ENCODE data around the gene RGS3. TPM values are rescaled to one million over a fixed set of nuclear protein-coding genes. Genes with fewer than 3 reads are reported as not detected.

Gene RGS3
- total and polyA plus RNA-seq, 2 experiments from 2014 or later, result 44.5 to 48.6 TPM

GRCh38 chr9:113596616-113597320 is 133.2 kb downstream of the RGS3 start:
- Histone ChIP-seq H3K27me3 (replicated peaks; ENCODE audit: insufficient read depth) (no peaks in the 10 kb centered on the region), H3K9me2 (ENCODE audit: insufficient read depth) (no peaks in the 10 kb centered on the region), H3K9me3 (ENCODE audit: low read depth) (no peaks in the 10 kb centered on the region), H3K4me1 (ENCODE audit: insufficient read depth) (peaks cover 48% of the 10 kb centered on the region), H3K9ac (no peak overlapping the region), H3K79me2 (ENCODE audit: insufficient read depth) (peaks cover 40% of the 10 kb centered on the region), H3K4me2 (ENCODE audit: unreplicated experiment) (no peak overlapping the region), H3K36me3 (ENCODE audit: low read depth) (peaks cover 13% of the 10 kb centered on the region; the same call in 1 of the 2 replicates), H4K20me1 (ENCODE audit: insufficient read depth) (no peaks in the 10 kb centered on the region), H2AFZ (no peak overlapping the region), H3K4me3 (no peak overlapping the region), H3K27ac (no peak overlapping the region), H3F3A (ENCODE audit: insufficient read depth) (peaks cover 28% of the 10 kb centered on the region)
- DNase-seq, result no peak
- TF ChIP-seq EZH2 (IDR thresholded peaks at IDR 0.05; ENCODE audit: insufficient read depth, poor library complexity, severe bottlenecking) (no peak), EZH2phosphoT487 (IDR thresholded peaks at IDR 0.05; ENCODE audit: insufficient read depth, low read depth) (no peak)
- WGBS, 2 experiments (ENCODE audit: low coverage in 1 of 2, low lambda C conversion rate in 2 of 2, missing lambda C conversion rate in 2 of 2), result 91 to 92% methylated on average over 27 of the region's 27 CpGs
- in situ Hi-C loops (cut with MboI), result no loop called here

- H3K4me3 ChIP-seq, result no peak overlapping the region
- H4K20me1 ChIP-seq (ENCODE audit: insufficient read depth), result no peaks in the 10 kb centered on the region
- H3K79me2 ChIP-seq (ENCODE audit: insufficient read depth), result peaks cover 40% of the 10 kb centered on the region
- 69 to 72% methylated on average over 14 of the region's 14 CpGs for WGBS, 2 experiments (ENCODE audit: low coverage in 1 of 2, low lambda C conversion rate in 2 of 2, missing lambda C conversion rate in 2 of 2)
- H3K9ac ChIP-seq, result 0 out of 2 replicates have a peak overlapping the region, but pooled peaks have one; percentile 24
- no peaks in the 10 kb centered on the region for H3K9me2 ChIP-seq (ENCODE audit: insufficient read depth)
- H3K27me3 ChIP-seq (replicated peaks; ENCODE audit: insufficient read depth), result no peaks in the 10 kb centered on the region
- no peak overlapping the region for H3K4me2 ChIP-seq (ENCODE audit: unreplicated experiment)
- peaks cover 13% of the 10 kb centered on the region; the same call in 1 of the 2 replicates for H3K36me3 ChIP-seq (ENCODE audit: low read depth)
- no peak overlapping the region for H2AFZ ChIP-seq
- H3K9me3 ChIP-seq (ENCODE audit: low read depth), result no peaks in the 10 kb centered on the region
- H3K27ac ChIP-seq, result no peak overlapping the region
- H3F3A ChIP-seq (ENCODE audit: insufficient read depth), result peaks cover 28% of the 10 kb centered on the region
- peaks cover 56% of the 10 kb centered on the region for H3K4me1 ChIP-seq (ENCODE audit: insufficient read depth)
- no peak for DNase-seq
- TF ChIP-seq EZH2 (IDR thresholded peaks at IDR 0.05; ENCODE audit: insufficient read depth, poor library complexity, severe bottlenecking), result no peak
- TF ChIP-seq EZH2phosphoT487 (IDR thresholded peaks at IDR 0.05; ENCODE audit: insufficient read depth, low read depth), result no peak
- in situ Hi-C loops (cut with MboI), result no loop called here
Measured at GRCh38 chr9:113597390-113598241, 134.1 kb downstream of the RGS3 start.

GRCh38 chr9:113598451-113598850 is 134.9 kb downstream of the RGS3 start:
- no peaks in the 10 kb centered on the region for H4K20me1 ChIP-seq (ENCODE audit: insufficient read depth)
- 48 to 63% methylated on average over 2 of the region's 2 CpGs for WGBS, 2 experiments (ENCODE audit: low coverage in 1 of 2, low lambda C conversion rate in 2 of 2, missing lambda C conversion rate in 2 of 2)
- H3K27me3 ChIP-seq (replicated peaks; ENCODE audit: insufficient read depth), result no peaks in the 10 kb centered on the region
- H3K79me2 ChIP-seq (ENCODE audit: insufficient read depth), result peaks cover 40% of the 10 kb centered on the region
- in situ Hi-C loops (cut with MboI), result no loop called here
- H3F3A ChIP-seq (ENCODE audit: insufficient read depth), result peaks cover 22% of the 10 kb centered on the region
- DNase-seq, result peak; percentile 57
- TF ChIP-seq EZH2phosphoT487 (IDR thresholded peaks at IDR 0.05; ENCODE audit: insufficient read depth, low read depth), result no peak
- no peak for TF ChIP-seq EZH2 (IDR thresholded peaks at IDR 0.05; ENCODE audit: insufficient read depth, poor library complexity, severe bottlenecking)
- H3K9me2 ChIP-seq (ENCODE audit: insufficient read depth), result no peaks in the 10 kb centered on the region
- H3K4me3 ChIP-seq, result no peak overlapping the region
- no peak overlapping the region for H3K4me2 ChIP-seq (ENCODE audit: unreplicated experiment)
- H3K4me1 ChIP-seq (ENCODE audit: insufficient read depth), result peaks cover 57% of the 10 kb centered on the region
- peaks cover 13% of the 10 kb centered on the region; the same call in 1 of the 2 replicates for H3K36me3 ChIP-seq (ENCODE audit: low read depth)
- H3K9me3 ChIP-seq (ENCODE audit: low read depth), result no peaks in the 10 kb centered on the region
- peak overlapping the region; percentile 24; the same call in 1 of the 2 replicates for H3K9ac ChIP-seq
- no peak overlapping the region for H2AFZ ChIP-seq
- H3K27ac ChIP-seq, result peak overlapping the region; percentile 57

GRCh38 chr9:113598883-113599282 is 135.4 kb downstream of the RGS3 start:
- Histone ChIP-seq H3F3A (ENCODE audit: insufficient read depth) (peaks cover 22% of the 10 kb centered on the region), H3K27me3 (replicated peaks; ENCODE audit: insufficient read depth) (no peaks in the 10 kb centered on the region), H3K27ac (peak overlapping the region; percentile 57), H3K4me1 (ENCODE audit: insufficient read depth) (peaks cover 55% of the 10 kb centered on the region), H3K4me3 (no peak overlapping the region), H2AFZ (no peak overlapping the region), H3K79me2 (ENCODE audit: insufficient read depth) (peaks cover 40% of the 10 kb centered on the region), H3K9me2 (ENCODE audit: insufficient read depth) (no peaks in the 10 kb centered on the region), H4K20me1 (ENCODE audit: insufficient read depth) (no peaks in the 10 kb centered on the region), H3K9ac (peak overlapping the region; percentile 24; the same call in 1 of the 2 replicates), H3K9me3 (ENCODE audit: low read depth) (no peaks in the 10 kb centered on the region), H3K36me3 (ENCODE audit: low read depth) (peaks cover 13% of the 10 kb centered on the region; the same call in 1 of the 2 replicates), H3K4me2 (ENCODE audit: unreplicated experiment) (no peak overlapping the region)
- TF ChIP-seq EZH2 (IDR thresholded peaks at IDR 0.05; ENCODE audit: insufficient read depth, poor library complexity, severe bottlenecking), result no peak
- no peak for TF ChIP-seq EZH2phosphoT487 (IDR thresholded peaks at IDR 0.05; ENCODE audit: insufficient read depth, low read depth)
- DNase-seq, result peak; percentile 45
- in situ Hi-C loops (cut with MboI), result no loop called here
- 55 to 59% methylated on average over 5 of the region's 5 CpGs for WGBS, 2 experiments (ENCODE audit: low coverage in 1 of 2, low lambda C conversion rate in 2 of 2, missing lambda C conversion rate in 2 of 2)

All from GM23248 (cell line).